ENCODE data around the gene PPP1R1B.

PPP1R1B gene

GRCh38 chr17:39604911-39605491 lies 21.8 kb upstream of the PPP1R1B start:
- in situ Hi-C loops (cut with MboI; ENCODE audit: low pct_unique_long_range_greater_than_20kb, low sequenced_read_pairs, unreplicated experiment), result no loop called here
- DNase-seq (ENCODE audit: low spot score), result no peak
- TF ChIP-seq CTCF (IDR thresholded peaks at IDR 0.05; ENCODE audit: extremely low read depth, insufficient read depth, missing control alignments), result no peak

DNA sequence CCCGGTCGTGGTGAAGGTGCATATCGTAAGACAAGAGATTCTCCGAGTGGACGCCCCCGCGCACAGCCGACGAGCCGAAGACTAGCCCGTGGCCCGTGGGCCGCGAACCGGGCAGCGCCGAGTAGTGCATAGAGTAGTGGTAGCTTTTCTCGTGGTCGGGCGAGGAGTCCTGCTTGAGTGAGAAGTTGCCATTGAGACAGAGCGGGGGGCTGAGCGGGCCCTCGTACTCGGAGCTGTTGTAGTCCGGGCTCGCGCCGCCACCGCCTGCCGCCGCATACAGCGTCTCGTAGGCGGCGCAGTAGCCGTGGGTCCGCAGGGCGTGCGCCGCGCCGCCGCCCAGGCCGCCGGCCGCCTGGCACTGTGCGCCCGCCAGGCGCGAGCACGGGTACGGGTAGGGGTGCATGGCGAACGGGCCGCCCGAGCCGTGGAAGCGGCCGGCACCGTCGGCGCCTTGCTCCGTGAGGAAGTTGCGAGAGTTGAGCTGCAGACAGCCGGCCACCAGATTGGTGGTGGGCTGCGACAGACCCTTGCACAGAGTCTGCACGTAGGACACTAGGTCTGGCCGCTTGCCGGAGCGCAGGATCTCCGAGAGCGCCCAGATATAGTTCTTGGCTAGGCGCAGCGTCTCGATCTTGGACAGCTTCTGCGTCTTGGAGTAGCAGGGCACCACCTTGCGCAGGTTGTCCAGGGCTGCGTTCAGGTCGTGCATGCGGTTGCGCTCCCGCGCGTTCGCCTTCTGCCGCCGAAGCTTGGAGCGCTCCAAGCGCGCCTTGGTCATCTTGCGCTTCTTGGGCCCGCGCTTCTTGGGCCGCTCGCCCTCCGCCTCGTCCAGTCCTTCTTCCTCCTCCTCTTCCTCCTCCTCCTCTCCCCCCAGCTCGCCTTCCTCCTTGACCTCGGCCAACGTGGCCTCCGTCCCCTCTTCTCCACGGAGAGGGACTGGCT lies 21.0 kb upstream of the PPP1R1B start:
- in situ Hi-C loops (cut with MboI; ENCODE audit: low pct_unique_long_range_greater_than_20kb, low sequenced_read_pairs, unreplicated experiment), result no loop called here
- DNase-seq (ENCODE audit: low spot score), result no peak
- no peak for TF ChIP-seq CTCF (IDR thresholded peaks at IDR 0.05; ENCODE audit: extremely low read depth, insufficient read depth, missing control alignments)

- DNase-seq (ENCODE audit: low spot score), result no peak
- in situ Hi-C loops (cut with MboI; ENCODE audit: low pct_unique_long_range_greater_than_20kb, low sequenced_read_pairs, unreplicated experiment), result no loop called here
- no peak for TF ChIP-seq CTCF (IDR thresholded peaks at IDR 0.05; ENCODE audit: extremely low read depth, insufficient read depth, missing control alignments)
Observed at GRCh38 chr17:39606434-39607056, 20.2 kb upstream of the PPP1R1B start.

DNA sequence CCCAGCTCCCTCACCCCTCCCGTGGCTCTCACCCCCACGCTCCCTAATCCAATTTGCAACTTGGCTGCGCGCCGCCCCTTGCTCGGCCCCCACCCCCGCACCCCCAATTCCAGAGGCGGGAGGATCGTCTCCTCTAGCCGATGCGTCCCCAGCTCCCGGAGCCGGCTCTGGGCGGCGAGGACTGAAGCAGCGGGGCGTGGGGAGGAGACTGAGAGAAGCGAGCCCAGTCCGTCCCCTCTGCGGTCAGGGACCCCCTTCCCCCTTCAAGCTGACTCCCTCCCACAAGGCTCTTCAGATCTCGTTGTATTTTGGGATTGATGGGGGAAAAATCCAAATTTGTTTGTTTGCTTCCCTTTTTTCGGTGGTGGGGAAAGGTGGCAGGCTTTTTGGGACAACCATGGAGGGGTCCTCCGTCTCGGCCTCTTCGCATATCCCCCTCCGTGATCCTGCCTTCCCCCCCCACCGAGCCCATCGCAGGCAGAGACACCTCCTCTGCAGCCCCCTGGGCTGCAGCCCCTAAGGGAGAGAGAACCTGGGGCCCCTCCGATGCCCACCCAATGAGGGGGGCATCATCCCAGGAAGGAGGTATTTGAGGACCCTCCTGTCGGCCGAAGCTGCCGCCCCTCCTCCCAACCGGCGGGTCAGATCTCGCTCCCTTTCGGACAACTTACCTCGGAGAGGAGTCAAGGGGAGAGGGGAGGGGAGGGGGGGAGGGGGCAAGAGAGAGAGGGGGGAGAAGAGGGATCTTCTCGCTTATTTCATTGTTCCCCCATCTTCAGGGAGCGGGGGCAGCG lies 19.5 kb upstream of the PPP1R1B start:
- DNase-seq (ENCODE audit: low spot score), result no peak
- in situ Hi-C loops (cut with MboI; ENCODE audit: low pct_unique_long_range_greater_than_20kb, low sequenced_read_pairs, unreplicated experiment), result no loop called here

GRCh38 chr17:39607851-39608130 lies 19.0 kb upstream of the PPP1R1B start, which contains the start of gene NEUROD2:
TSS of gene NEUROD2 (minus strand) at chr17:39607920. CDS start at chr17:39606599, 1,321 bp downstream.
- no peak for DNase-seq (ENCODE audit: low spot score)
- in situ Hi-C loops (cut with MboI; ENCODE audit: low pct_unique_long_range_greater_than_20kb, low sequenced_read_pairs, unreplicated experiment), result no loop called here
- no peak for TF ChIP-seq CTCF (IDR thresholded peaks at IDR 0.05; ENCODE audit: extremely low read depth, insufficient read depth, missing control alignments)

More for the DNA sequence above, 19.5 kb upstream of the PPP1R1B start:
- no peak for TF ChIP-seq CTCF (IDR thresholded peaks at IDR 0.05; ENCODE audit: extremely low read depth, insufficient read depth, missing control alignments)

All from GM13977 (cell line).